CD8-positive, alpha-beta memory T cell (primary cell): Measurements from ENCODE around the gene PRDM16. TPM values are rescaled to one million over a fixed set of nuclear protein-coding genes. Genes with fewer than 3 reads are reported as not detected.

ENCODE experiments used
- CTCF ChIA-PET: fragments of 350-600 bp; sonication (Branson Sonifier 250); formaldehyde crosslinking; loops from one replicate; lab custom pipeline; 2021; ENCODE audit warnings: antibody characterized with exemption; lab: Charles Lee
- POLR2A ChIA-PET: fragments of 350-600 bp; sonication (Branson Sonifier 250); formaldehyde crosslinking; loops from one replicate; lab custom pipeline; 2021; ENCODE audit warnings: antibody characterized with exemption; lab: Charles Lee
- DNase-seq, 5 donors: peaks; one replicate each; pipeline versions ENCODE4 v3.0.0 to v3.0.0-alpha.2; 2020 to 2022; ENCODE audit warnings: mixed read lengths in 1 of 5
- H3K27ac ChIP-seq: one replicate; pipeline ENCODE4 v1.7.0; 2013; ENCODE audit warnings: low read depth, mild to moderate bottlenecking, low read length, moderate library complexity
- H3K27me3 ChIP-seq: 2 replicates; pipeline ENCODE4 v1.7.0; 2013; ENCODE audit warnings: low read length, mild to moderate bottlenecking; ENCODE audit not compliant: insufficient read depth, poor library complexity, severe bottlenecking
- H3K36me3 ChIP-seq: 2 replicates; pipeline ENCODE4 v1.7.0; 2013; ENCODE audit warnings: mild to moderate bottlenecking, low read length, moderate library complexity; ENCODE audit not compliant: insufficient read depth
- H3K4me1 ChIP-seq: 2 replicates; pipeline ENCODE4 v1.7.0; 2013; ENCODE audit warnings: mild to moderate bottlenecking, low read length, moderate library complexity; ENCODE audit not compliant: insufficient read depth
- H3K4me3 ChIP-seq: 2 replicates; pipeline ENCODE4 v1.7.0; 2013; ENCODE audit warnings: mild to moderate bottlenecking, low read length
- H3K9me3 ChIP-seq: 2 replicates; pipeline ENCODE4 v1.7.0; 2013; ENCODE audit warnings: mild to moderate bottlenecking, low read length
- H3K27ac Mint-ChIP-seq, 8 donors: one replicate each; pipeline ENCODE4 v1.8.0; 2020 to 2021; ENCODE audit warnings: mixed read lengths in 8 of 8, mild to moderate bottlenecking in 6 of 8, inconsistent platforms in 3 of 8, moderate library complexity in 3 of 8
- H3K27me3 Mint-ChIP-seq, 2 donors: one replicate each; pipeline ENCODE4 v1.8.0; 2020 to 2021; ENCODE audit warnings: mixed read lengths in 2 of 2, mild to moderate bottlenecking in 1 of 2, moderate library complexity in 1 of 2
- H3K36me3 Mint-ChIP-seq, 3 donors: one replicate each; pipeline ENCODE4 v1.8.0; 2020 to 2021; ENCODE audit warnings: mixed read lengths in 3 of 3, inconsistent platforms in 1 of 3, mild to moderate bottlenecking in 1 of 3
- H3K4me1 Mint-ChIP-seq, 3 donors: one replicate each; pipeline ENCODE4 v1.8.0; 2020 to 2021; ENCODE audit warnings: mixed read lengths in 3 of 3, inconsistent platforms in 1 of 3, mild to moderate bottlenecking in 1 of 3
- H3K4me3 Mint-ChIP-seq, 7 donors: one replicate each; pipeline ENCODE4 v1.8.0; 2020 to 2021; ENCODE audit warnings: mixed read lengths in 7 of 7, mild to moderate bottlenecking in 6 of 7, moderate library complexity in 4 of 7, inconsistent platforms in 2 of 7
- H3K9me3 Mint-ChIP-seq, 5 donors: one replicate each; pipeline ENCODE4 v1.8.0; 2020 to 2022; ENCODE audit warnings: mixed read lengths in 5 of 5, mild to moderate bottlenecking in 3 of 5, moderate library complexity in 2 of 5, inconsistent platforms in 1 of 5
- polyA plus RNA-seq: library from polyadenylated mRNA; unstranded; fragments of 300-500 nt; fragmentation: Illumina TruSeq; gene quantifications from one replicate; pipeline ENCODE4 v1.2.3, GENCODE V29; 2021
- total RNA-seq, 2 experiments: library from RNA; stranded (reverse); gene quantifications; one replicate each; pipeline ENCODE4 v1.2.3, GENCODE V29; 2021

The PRDM16 gene
- total and polyA plus RNA-seq, 3 experiments from 2014 or later = not detected

- H3K36me3 Mint-ChIP-seq = no peaks in the 10 kb centered on the region
- no peaks in the 10 kb centered on the region for H3K4me1 Mint-ChIP-seq
- Histone ChIP-seq H3K4me1 (no peaks in the 10 kb centered on the region), H3K36me3 (no peaks in the 10 kb centered on the region), H3K4me3 (no peak overlapping the region), H3K27me3 (no peaks in the 10 kb centered on the region), H3K9me3 (no peaks in the 10 kb centered on the region), H3K27ac (no peak overlapping the region)
- no peaks in the 10 kb centered on the region for H3K9me3 Mint-ChIP-seq
- no peak overlapping the region for H3K27ac Mint-ChIP-seq
- POLR2A ChIA-PET = no interaction called here
- no peak overlapping the region for H3K4me3 Mint-ChIP-seq
- CTCF ChIA-PET = no interaction called here
- peaks cover 8 to 19% of the 10 kb centered on the region in 2 donors for H3K27me3 Mint-ChIP-seq
- DNase-seq = no peak
Observed at GRCh38 chr1:3359351-3359750, 290.3 kb downstream of the PRDM16 start.

DNA sequence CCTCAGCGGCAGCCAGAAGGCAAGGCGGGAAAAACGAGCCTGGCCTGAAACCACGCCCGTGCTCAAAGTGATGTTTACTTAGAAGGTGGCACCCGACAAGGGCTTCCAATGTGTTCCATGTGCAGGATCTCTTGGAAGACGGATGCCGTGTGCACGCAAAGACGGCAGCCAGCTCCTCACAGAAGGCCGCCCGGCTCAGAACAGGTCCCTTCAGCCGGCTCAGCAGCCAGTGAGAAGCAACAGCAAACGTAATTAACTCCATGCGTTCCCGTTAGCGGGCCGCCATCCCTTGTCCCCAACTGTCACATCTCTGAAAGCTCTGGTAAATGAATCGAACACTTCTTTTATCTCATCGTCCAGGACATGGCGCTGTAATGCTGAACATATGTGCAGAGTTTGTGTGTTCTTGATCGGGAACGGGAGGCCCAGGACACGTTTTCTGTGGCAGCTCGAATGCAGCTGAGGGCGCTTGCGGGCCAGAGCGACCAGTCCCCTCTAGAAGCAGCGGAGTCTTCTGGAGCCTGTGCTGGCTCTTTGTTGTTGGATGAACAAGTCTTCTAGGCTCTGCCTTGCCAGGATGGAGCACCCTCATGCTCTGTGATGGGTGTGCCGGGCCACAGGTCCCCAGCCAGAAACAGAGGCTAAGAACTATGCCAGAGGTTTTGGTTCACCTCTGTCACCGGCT lies 290.9 kb downstream of the PRDM16 start:
- no peak overlapping the region for H3K27ac Mint-ChIP-seq
- H3K4me1 ChIP-seq = no peaks in the 10 kb centered on the region

DNA sequence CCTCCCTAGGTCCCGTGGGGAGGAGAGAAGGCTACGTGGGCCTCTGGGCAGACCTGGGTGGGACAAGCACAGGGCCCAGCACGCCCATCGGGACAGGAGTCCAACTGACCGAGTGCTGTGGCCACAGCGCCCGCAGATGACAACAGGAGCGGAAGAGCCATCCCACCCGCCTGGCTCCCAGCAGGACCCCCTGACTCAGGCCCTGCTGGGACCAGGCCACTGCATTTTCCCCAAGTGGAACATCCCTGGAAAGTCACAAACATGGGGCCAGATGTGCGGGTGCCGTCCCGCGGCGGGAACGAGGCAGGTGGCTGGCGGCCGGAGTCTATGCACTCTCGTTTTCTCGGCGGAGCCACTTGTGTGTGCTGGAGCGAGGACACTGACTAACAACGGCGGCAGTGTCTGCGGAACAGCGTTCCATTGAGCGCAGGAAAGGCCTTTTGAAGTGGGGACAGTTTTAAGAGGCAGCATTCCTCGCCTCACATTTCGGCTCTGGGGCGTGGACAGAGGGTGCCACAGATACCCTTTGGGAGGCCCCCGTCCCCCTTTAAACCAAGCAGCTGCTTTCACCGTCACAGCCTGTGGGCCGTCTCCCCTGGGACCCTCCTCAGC lies 291.7 kb downstream of the PRDM16 start:
- no peak for DNase-seq
- Mint-ChIP-seq H3K9me3 (no peaks in the 10 kb centered on the region), H3K4me3 (no peak overlapping the region), H3K27ac (no peak overlapping the region), H3K4me1 (no peaks in the 10 kb centered on the region), H3K27me3 (peaks cover 7 to 17% of the 10 kb centered on the region in 2 donors), H3K36me3 (no peaks in the 10 kb centered on the region)
- Histone ChIP-seq H3K4me3 (no peak overlapping the region), H3K9me3 (no peaks in the 10 kb centered on the region), H3K27me3 (no peaks in the 10 kb centered on the region), H3K4me1 (no peaks in the 10 kb centered on the region), H3K36me3 (no peaks in the 10 kb centered on the region), H3K27ac (no peak overlapping the region)
- CTCF ChIA-PET = no interaction called here
- POLR2A ChIA-PET = no interaction called here

More for the DNA sequence above, 290.9 kb downstream of the PRDM16 start:
- Mint-ChIP-seq H3K36me3 (no peaks in the 10 kb centered on the region), H3K4me1 (no peaks in the 10 kb centered on the region), H3K27me3 (peaks cover 7 to 19% of the 10 kb centered on the region in 2 donors), H3K4me3 (no peak overlapping the region), H3K9me3 (no peaks in the 10 kb centered on the region)
- POLR2A ChIA-PET = no interaction called here
- Histone ChIP-seq H3K27ac (no peak overlapping the region), H3K36me3 (no peaks in the 10 kb centered on the region), H3K27me3 (no peaks in the 10 kb centered on the region), H3K9me3 (no peaks in the 10 kb centered on the region), H3K4me3 (no peak overlapping the region)
- CTCF ChIA-PET = no interaction called here
- DNase-seq = no peak

DNA sequence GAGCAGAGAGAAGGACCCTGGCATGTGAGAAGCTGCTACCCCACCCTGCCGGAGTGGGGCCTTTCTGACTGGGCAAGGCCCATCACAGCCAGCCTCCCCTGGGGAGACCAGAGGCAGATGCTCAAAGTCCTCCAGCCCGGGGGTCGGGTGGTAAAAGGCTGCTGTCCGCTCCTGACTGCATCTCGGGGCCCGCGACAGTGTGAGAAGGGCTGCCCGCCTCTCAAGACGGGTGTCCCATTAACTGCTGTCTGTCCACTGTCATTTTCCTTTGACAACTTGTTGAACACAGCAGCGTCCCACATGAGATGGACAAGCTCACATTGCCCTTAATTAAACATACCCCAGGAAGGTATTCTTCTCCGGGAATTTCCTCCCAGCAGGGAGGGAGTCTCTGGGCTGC lies 294.0 kb downstream of the PRDM16 start:
- H3K27me3 Mint-ChIP-seq = peaks cover 7 to 19% of the 10 kb centered on the region in 2 donors
- DNase-seq = no peak
- no peak overlapping the region for H3K4me3 Mint-ChIP-seq
- H3K9me3 Mint-ChIP-seq = no peaks in the 10 kb centered on the region
- Histone ChIP-seq H3K27me3 (no peaks in the 10 kb centered on the region), H3K36me3 (no peaks in the 10 kb centered on the region), H3K4me1 (no peaks in the 10 kb centered on the region), H3K9me3 (no peaks in the 10 kb centered on the region), H3K27ac (no peak overlapping the region), H3K4me3 (no peak overlapping the region)
- no peak overlapping the region for H3K27ac Mint-ChIP-seq
- POLR2A ChIA-PET = no interaction called here
- H3K36me3 Mint-ChIP-seq = no peaks in the 10 kb centered on the region
- CTCF ChIA-PET = no interaction called here
- no peaks in the 10 kb centered on the region for H3K4me1 Mint-ChIP-seq

DNA sequence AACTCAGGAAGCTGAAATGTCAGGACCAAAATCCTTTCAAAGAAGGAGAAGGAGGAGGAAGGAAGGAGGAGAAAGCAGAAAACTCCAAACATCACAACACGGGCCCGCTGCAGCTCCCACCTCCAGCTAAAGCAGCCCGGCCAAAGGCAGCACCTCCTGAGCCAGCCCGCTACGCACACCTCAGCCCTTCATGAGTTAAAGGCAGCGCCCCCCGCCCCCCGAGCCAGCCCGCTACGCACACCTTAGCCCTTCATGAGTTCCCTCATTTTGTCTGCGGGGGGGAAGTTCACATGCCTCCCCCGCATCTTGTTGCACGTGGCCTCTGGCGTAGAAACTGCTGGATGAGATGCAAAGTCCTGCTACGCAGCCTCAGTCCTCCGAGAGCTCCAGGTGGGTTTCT lies 294.8 kb downstream of the PRDM16 start:
- H3K4me3 Mint-ChIP-seq = no peak overlapping the region
- DNase-seq = no peak
- ChIA-PET POLR2A (no interaction called here), CTCF (no interaction called here)
- H3K27me3 ChIP-seq = no peaks in the 10 kb centered on the region
- H3K27ac ChIP-seq = no peak overlapping the region
- peaks cover 4 to 19% of the 10 kb centered on the region in 2 donors for H3K27me3 Mint-ChIP-seq
- H3K4me1 Mint-ChIP-seq = no peaks in the 10 kb centered on the region
- no peaks in the 10 kb centered on the region for H3K4me1 ChIP-seq
- no peaks in the 10 kb centered on the region for H3K36me3 Mint-ChIP-seq
- H3K4me3 ChIP-seq = no peak overlapping the region
- H3K27ac Mint-ChIP-seq = no peak overlapping the region
- H3K9me3 Mint-ChIP-seq = no peaks in the 10 kb centered on the region
- H3K9me3 ChIP-seq = no peaks in the 10 kb centered on the region
- H3K36me3 ChIP-seq = no peaks in the 10 kb centered on the region

DNA sequence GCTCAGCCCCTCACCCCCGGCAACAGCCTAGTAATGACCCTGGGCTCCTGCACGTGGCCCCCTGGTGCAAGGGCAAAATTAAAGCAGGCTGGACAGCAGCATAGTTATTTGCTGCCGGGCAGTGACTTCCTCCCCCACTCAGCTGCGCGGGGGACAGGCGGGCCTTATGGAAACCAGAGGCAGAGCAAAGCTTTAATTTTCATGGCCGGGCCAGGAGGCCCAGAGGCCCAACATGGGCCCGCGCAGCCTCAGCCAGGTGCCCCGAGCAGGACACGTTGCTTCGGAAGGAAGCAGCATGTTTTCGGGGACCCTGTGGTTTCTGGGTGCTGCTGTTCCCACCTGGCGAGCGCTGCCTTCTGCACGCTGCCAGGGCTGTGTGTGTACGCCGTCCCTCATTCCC lies 295.5 kb downstream of the PRDM16 start:
- Histone ChIP-seq H3K36me3 (no peaks in the 10 kb centered on the region), H3K27me3 (no peaks in the 10 kb centered on the region), H3K4me1 (no peaks in the 10 kb centered on the region), H3K27ac (no peak overlapping the region), H3K4me3 (no peak overlapping the region), H3K9me3 (no peaks in the 10 kb centered on the region)
- Mint-ChIP-seq H3K27me3 (peaks cover 5 to 19% of the 10 kb centered on the region in 2 donors), H3K4me3 (no peak overlapping the region), H3K4me1 (no peaks in the 10 kb centered on the region), H3K36me3 (no peaks in the 10 kb centered on the region), H3K9me3 (no peaks in the 10 kb centered on the region), H3K27ac (no peak overlapping the region)
- ChIA-PET CTCF (no interaction called here), POLR2A (no interaction called here)
- no peak for DNase-seq

DNA sequence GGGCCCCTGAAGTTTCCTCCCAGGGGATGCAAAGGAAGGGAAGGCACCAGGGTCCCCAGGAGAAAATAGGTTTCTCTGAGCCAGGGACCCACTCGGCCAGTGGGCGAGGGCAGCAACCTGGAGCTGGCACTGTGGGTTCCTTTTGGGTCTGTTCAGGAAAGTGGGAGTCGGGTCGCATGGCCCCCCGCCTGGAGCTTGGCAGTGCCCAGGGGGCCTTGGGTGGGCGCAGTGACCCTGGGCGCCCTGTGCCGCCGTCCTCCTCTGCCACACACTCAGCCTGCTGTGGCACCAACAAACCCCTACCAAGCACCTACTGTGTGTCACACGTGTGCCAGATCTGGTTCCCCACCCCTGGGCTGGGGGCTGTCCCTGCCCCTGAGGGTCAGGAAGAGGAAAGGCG lies 296.0 kb downstream of the PRDM16 start:
- no peaks in the 10 kb centered on the region for H3K9me3 ChIP-seq
- no peak overlapping the region for H3K4me3 ChIP-seq
- CTCF ChIA-PET = no interaction called here
- Mint-ChIP-seq H3K27ac (no peak overlapping the region), H3K4me1 (no peaks in the 10 kb centered on the region), H3K36me3 (no peaks in the 10 kb centered on the region), H3K9me3 (no peaks in the 10 kb centered on the region), H3K27me3 (peaks cover 4 to 19% of the 10 kb centered on the region in 2 donors), H3K4me3 (no peak overlapping the region)
- POLR2A ChIA-PET = no interaction called here
- H3K36me3 ChIP-seq = no peaks in the 10 kb centered on the region
- no peaks in the 10 kb centered on the region for H3K27me3 ChIP-seq
- no peak for DNase-seq
- no peak overlapping the region for H3K27ac ChIP-seq
- no peaks in the 10 kb centered on the region for H3K4me1 ChIP-seq

DNA sequence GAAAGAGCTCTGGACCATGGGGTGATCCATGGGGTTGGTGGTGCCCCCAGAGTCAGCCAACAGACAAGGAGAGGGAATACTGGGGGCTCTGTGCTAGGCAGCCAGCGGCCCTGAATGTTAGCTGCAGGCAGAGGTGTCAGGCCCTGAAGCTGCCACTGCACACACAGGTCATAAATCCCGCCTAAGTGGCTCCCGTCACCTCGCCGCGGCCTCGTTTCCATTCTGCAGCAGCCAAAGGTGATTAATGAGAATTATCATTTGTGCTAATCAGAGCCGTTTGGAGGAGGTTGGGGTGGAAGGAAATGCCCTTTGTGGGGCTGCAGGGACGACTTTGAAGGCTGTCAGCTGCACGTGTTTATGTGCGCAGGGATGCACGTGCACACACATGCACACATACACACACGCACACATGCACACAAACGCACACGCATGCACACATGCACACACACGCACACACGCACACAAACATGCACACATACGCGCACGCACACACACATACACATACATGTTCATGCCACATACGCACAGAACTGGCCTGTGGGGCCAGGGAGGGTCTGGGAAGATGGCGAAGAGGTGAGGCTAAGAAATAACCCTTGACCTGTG lies 296.6 kb downstream of the PRDM16 start:
- CTCF ChIA-PET = no interaction called here
- DNase-seq = no peak

More for the DNA sequence above, 296.6 kb downstream of the PRDM16 start:
- Histone ChIP-seq H3K9me3 (no peaks in the 10 kb centered on the region), H3K27me3 (no peaks in the 10 kb centered on the region), H3K4me3 (no peak overlapping the region), H3K4me1 (no peaks in the 10 kb centered on the region), H3K36me3 (no peaks in the 10 kb centered on the region), H3K27ac (no peak overlapping the region)
- Mint-ChIP-seq H3K27ac (no peak overlapping the region), H3K4me3 (no peak overlapping the region), H3K4me1 (no peaks in the 10 kb centered on the region), H3K36me3 (no peaks in the 10 kb centered on the region), H3K9me3 (no peaks in the 10 kb centered on the region), H3K27me3 (peaks cover 1 to 19% of the 10 kb centered on the region in 2 donors)
- POLR2A ChIA-PET = no interaction called here
